ENCODE results near the gene DHRS9. TPM values are rescaled to one million over a fixed set of nuclear protein-coding genes. Genes with fewer than 3 reads are reported as not detected.

Gene DHRS9
- total and polyA plus RNA-seq, 10 donors: 2.3 to 10.9 (median 5.3) TPM

DNA sequence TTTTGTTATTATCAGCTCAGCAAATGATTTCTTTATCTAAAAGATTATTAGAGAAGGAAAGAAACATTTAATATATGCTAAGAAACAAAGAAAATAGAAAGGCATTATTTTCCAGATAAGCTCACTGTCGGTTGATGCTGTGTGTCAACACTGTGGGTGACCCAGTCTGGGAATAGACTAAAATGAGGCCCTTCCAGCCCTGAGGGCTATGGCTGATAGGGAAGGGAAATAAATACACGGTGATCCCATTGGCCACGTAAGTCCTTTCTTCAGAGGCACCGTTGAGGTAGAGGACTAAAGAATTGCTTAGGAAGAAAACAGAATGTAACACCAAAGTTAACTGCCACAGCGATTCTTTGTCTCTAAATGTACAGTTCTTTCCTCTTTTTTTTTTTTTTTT, 40.0 kb upstream of the DHRS9 start:
- Histone ChIP-seq H3K27ac (no peak overlapping the region), H3K4me1 (peaks cover 0 to 6% (median 0%) of the 10 kb centered on the region in 6 donors), H3K36me3 (no peaks in the 10 kb centered on the region), H3K9me3 (peaks cover 0 to 12% (median 7%) of the 10 kb centered on the region in 8 donors), H3K4me3 (no peak overlapping the region), H3K27me3 (replicated peaks in 1 of 7) (no peaks in the 10 kb centered on the region)
- DNase-seq: no peak
- no peak for TF ChIP-seq POLR2A (IDR thresholded peaks at IDR 0.05)
- no peak for TF ChIP-seq CTCF (IDR thresholded peaks at IDR 0.05 in 8 of 11, conservative IDR thresholded peaks at IDR 0.05 in 3 of 11)
- TF ChIP-seq POLR2AphosphoS5 (IDR thresholded peaks at IDR 0.05): no peak
- intact Hi-C loops (cut with DNase I; ENCODE audit: low total_unique reads): no loop called here
- WGBS, 5 donors: 75 to 93% (median 92%) methylated on average over 5 of the region's 5 CpGs

DNA sequence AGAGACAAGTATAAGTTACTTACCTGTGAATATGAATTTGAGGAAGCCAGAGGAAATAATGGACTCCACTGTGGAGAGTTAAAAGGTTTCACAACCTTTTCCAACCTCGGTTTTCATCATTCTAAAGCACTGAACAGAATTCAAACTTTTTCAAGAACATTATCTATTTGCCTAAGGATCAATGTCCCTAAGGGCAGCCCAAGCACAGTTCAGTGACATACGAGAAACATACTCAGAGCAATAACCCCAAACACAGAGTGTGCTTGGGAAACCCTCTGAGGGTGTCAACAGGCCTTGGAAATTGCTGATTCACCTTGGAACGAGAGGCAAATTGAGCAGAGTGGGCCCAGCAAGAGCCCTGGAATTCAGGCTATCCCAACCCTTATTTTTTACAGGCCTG, 38.2 kb upstream of the DHRS9 start, which contains the start of gene ABCB11:
Gene ABCB11, minus strand, starts transcription at position 123 of the 400 bp plus-strand sequence. CDS start 13,199 bp downstream, outside the sequence.
- H3K9me3 ChIP-seq: peaks cover 0 to 16% (median 9%) of the 10 kb centered on the region in 8 donors
- no peaks in the 10 kb centered on the region for H3K36me3 ChIP-seq
- DNase-seq: no peak
- TF ChIP-seq CTCF (IDR thresholded peaks at IDR 0.05 in 8 of 11, conservative IDR thresholded peaks at IDR 0.05 in 3 of 11) (no peak), POLR2A (IDR thresholded peaks at IDR 0.05) (no peak), POLR2AphosphoS5 (IDR thresholded peaks at IDR 0.05) (no peak)
- H3K27me3 ChIP-seq (replicated peaks in 1 of 7): no peaks in the 10 kb centered on the region
- H3K27ac ChIP-seq: no peak within 1 kb of the TSS
- intact Hi-C loops (cut with DNase I; ENCODE audit: low total_unique reads): no loop called here
- WGBS, 5 donors: 68 to 78% (median 74%) methylated on average over 3 of the region's 3 CpGs
- H3K4me1 ChIP-seq: no peaks in the 10 kb centered on the region
- no peak within 1 kb of the TSS for H3K4me3 ChIP-seq

DNA sequence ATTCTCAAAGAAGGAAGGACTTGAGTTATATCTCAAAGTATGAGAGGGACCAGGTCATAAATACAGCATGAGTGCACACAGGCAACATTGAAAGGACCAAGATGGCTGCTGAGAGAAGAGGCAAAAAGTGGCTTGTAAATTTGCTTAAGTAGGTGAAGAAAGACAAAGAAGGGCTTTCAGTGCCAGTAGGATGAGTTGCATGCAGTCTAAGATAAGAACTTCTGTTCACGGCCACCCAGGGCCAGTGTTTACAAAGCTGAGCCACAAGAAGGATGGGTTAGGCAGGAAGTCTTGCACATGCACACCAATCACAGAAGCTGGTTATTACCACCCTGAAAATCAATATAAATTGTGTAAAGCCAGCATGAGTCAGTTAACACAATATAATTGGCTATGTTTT, 35.1 kb upstream of the DHRS9 start:
- Histone ChIP-seq H3K36me3 (no peaks in the 10 kb centered on the region), H3K4me3 (no peak overlapping the region), H3K27ac (no peak overlapping the region), H3K4me1 (peaks cover 0 to 29% (median 3%) of the 10 kb centered on the region in 6 donors), H3K27me3 (replicated peaks in 1 of 7) (no peaks in the 10 kb centered on the region), H3K9me3 (peaks cover 0 to 16% (median 9%) of the 10 kb centered on the region in 8 donors)
- TF ChIP-seq CTCF (IDR thresholded peaks at IDR 0.05 in 8 of 11, conservative IDR thresholded peaks at IDR 0.05 in 3 of 11): no peak
- TF ChIP-seq POLR2AphosphoS5 (IDR thresholded peaks at IDR 0.05): no peak
- TF ChIP-seq POLR2A (IDR thresholded peaks at IDR 0.05): no peak
- no peak for DNase-seq
- intact Hi-C loops (cut with DNase I; ENCODE audit: low total_unique reads): no loop called here
- WGBS, 5 donors: 25 to 46% (median 43%) methylated on average over 1 of the region's 1 CpG

GRCh38 chr2:169034984-169035544, 34.3 kb upstream of the DHRS9 start:
- peaks cover 0 to 16% (median 9%) of the 10 kb centered on the region in 8 donors for H3K9me3 ChIP-seq
- peaks cover 0 to 37% (median 3%) of the 10 kb centered on the region in 6 donors for H3K4me1 ChIP-seq
- H3K36me3 ChIP-seq: no peaks in the 10 kb centered on the region
- no peak overlapping the region for H3K27ac ChIP-seq
- no peaks in the 10 kb centered on the region for H3K27me3 ChIP-seq (replicated peaks in 1 of 7)
- TF ChIP-seq POLR2A (IDR thresholded peaks at IDR 0.05): no peak
- no peak for TF ChIP-seq POLR2AphosphoS5 (IDR thresholded peaks at IDR 0.05)
- TF ChIP-seq CTCF (IDR thresholded peaks at IDR 0.05 in 8 of 11, conservative IDR thresholded peaks at IDR 0.05 in 3 of 11): no peak
- no peak overlapping the region for H3K4me3 ChIP-seq
- no peak for DNase-seq
- intact Hi-C loops (cut with DNase I; ENCODE audit: low total_unique reads): no loop called here
